H1 (cell line): ENCODE data around the gene PRPF40B.

ENCODE experiments used
- ATF3 ChIP-seq: IDR thresholded peaks from 2 replicates; pipeline ENCODE4 v1.6.1; 2011; ENCODE audit warnings: low read depth, mild to moderate bottlenecking, low read length; ENCODE audit not compliant: insufficient read depth
- EP300 ChIP-seq, 2 experiments: IDR thresholded peaks; 1 replicate in 1 of 2; 2 replicates in 1 of 2; pipeline ENCODE4 v1.6.1; 2011 to 2012; ENCODE audit warnings: low read depth in 2 of 2, low read length in 2 of 2, mild to moderate bottlenecking in 2 of 2, borderline replicate concordance in 1 of 2, inconsistent platforms in 1 of 2, moderate library complexity in 1 of 2
- EZH2 ChIP-seq: fragments of 200-600 bp; sonication (generic); IDR thresholded peaks from 2 replicates; pipeline ENCODE4 v1.7.1; 2012; ENCODE audit warnings: low read depth, mild to moderate bottlenecking, moderate library complexity, low read length, inconsistent platforms; ENCODE audit not compliant: severe bottlenecking
- POLR2AphosphoS5 ChIP-seq: IDR thresholded peaks from 2 replicates; pipeline ENCODE4 v1.6.1; 2011; ENCODE audit warnings: low read depth, low read length
- POU5F1 ChIP-seq: IDR thresholded peaks from 2 replicates; pipeline ENCODE4 v1.6.1; 2011; ENCODE audit warnings: low read depth, mild to moderate bottlenecking, low read length, moderate library complexity
- RAD21 ChIP-seq, 2 experiments: IDR thresholded peaks in 1 of 2; conservative IDR thresholded peaks in 1 of 2; 2 replicates each; pipeline ENCODE4 v1.6.1; 2011; ENCODE audit warnings: low read depth in 2 of 2, low read length in 2 of 2, improper control_type of control experiment in 1 of 2, inconsistent platforms in 1 of 2, mild to moderate bottlenecking in 1 of 2, moderate library complexity in 1 of 2
- ZNF274 ChIP-seq: IDR thresholded peaks from 2 replicates; pipeline ENCODE4 v1.7.0; 2012; ENCODE audit warnings: low read length, borderline replicate concordance; ENCODE audit errors: extremely low read depth
- TF ChIP-seq, protein P1 (sequence below), 3 experiments: IDR thresholded peaks; 1 replicate in 2 of 3; 2 replicates in 1 of 3; pipeline versions ENCODE4 v1.5.1 to v1.6.1; 2011; ENCODE audit warnings: low read length in 3 of 3, mild to moderate bottlenecking in 3 of 3, inconsistent platforms in 2 of 3, low read depth in 1 of 3, moderate library complexity in 1 of 3; ENCODE audit not compliant: insufficient read depth in 1 of 3; ENCODE audit errors: control extremely low read depth in 1 of 3

DNA sequence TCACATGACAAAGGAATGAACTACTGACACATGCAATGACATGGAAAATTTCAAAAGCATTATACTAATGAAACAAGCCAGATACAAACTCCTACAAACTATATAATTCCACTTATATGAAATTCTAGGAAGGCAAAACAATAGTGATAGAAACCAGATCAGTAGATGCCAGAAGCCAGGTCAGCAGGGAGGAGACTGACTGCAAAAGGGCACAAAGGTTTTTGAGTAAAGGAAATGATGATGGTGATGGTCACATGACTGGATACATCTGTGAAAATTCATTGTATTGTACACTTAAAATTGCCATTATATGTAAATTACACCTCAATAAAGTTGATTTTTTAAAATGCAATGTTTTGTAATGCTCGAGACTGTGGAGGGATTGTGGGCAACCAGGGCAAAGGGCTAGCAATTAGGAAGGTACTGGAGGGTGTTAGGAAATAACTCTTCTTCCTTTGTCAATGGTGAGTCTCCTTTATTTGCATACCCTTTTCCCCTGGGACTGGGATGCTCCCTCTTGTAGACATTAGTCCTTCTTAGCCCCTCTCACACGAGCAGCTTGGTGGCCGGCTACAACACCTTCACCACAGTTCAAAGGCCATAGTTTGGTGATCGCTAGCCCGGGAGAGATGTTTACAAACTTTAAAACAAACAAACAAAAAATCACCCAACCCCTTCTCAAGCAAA is 6.7 kb upstream of the PRPF40B start:
- TF ChIP-seq POU5F1 (no peak), EP300 (IDR thresholded peaks at IDR 0.05; ENCODE audit: borderline replicate concordance in 1 of 2, low read depth in 2 of 2, low read length in 2 of 2) (no peak), POLR2AphosphoS5 (no peak), RAD21 (IDR thresholded peaks at IDR 0.05 in 1 of 2, conservative IDR thresholded peaks at IDR 0.05 in 1 of 2; ENCODE audit: low read depth in 2 of 2, low read length in 2 of 2) (no peak), ATF3 (no peak), EZH2 (no peak), ZNF274 (no peak)
- TF ChIP-seq, protein P1, sequence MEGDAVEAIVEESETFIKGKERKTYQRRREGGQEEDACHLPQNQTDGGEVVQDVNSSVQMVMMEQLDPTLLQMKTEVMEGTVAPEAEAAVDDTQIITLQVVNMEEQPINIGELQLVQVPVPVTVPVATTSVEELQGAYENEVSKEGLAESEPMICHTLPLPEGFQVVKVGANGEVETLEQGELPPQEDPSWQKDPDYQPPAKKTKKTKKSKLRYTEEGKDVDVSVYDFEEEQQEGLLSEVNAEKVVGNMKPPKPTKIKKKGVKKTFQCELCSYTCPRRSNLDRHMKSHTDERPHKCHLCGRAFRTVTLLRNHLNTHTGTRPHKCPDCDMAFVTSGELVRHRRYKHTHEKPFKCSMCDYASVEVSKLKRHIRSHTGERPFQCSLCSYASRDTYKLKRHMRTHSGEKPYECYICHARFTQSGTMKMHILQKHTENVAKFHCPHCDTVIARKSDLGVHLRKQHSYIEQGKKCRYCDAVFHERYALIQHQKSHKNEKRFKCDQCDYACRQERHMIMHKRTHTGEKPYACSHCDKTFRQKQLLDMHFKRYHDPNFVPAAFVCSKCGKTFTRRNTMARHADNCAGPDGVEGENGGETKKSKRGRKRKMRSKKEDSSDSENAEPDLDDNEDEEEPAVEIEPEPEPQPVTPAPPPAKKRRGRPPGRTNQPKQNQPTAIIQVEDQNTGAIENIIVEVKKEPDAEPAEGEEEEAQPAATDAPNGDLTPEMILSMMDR (IDR thresholded peaks at IDR 0.05; ENCODE audit: control extremely low read depth in 1 of 3, insufficient read depth in 1 of 3, low read depth in 1 of 3, low read length in 3 of 3): no peak
